Mucosa of descending colon (tissue), 3 donors: Measurements from ENCODE around the gene CCND2. TPM values are rescaled to one million over a fixed set of nuclear protein-coding genes. Genes with fewer than 3 reads are reported as not detected.

Experiments
- ATAC-seq: fragments of 200-7000 bp; cut with Tn5 transposase; one replicate; pipeline ENCODE4 v1.9.1; 2020; ENCODE audit warnings: mild to moderate bottlenecking, moderate library complexity
- DNase-seq, 3 donors: peaks; one replicate each; pipeline ENCODE4 v3.0.0-alpha.2; 2020
- H3K36me3 ChIP-seq: fragments of 200-600 bp; one replicate; pipeline ENCODE4 v1.8.0; 2021; ENCODE audit warnings: low read depth, mild to moderate bottlenecking
- H3K4me1 ChIP-seq: fragments of 200-600 bp; one replicate; pipeline ENCODE4 v1.8.0; 2021; ENCODE audit warnings: low read depth, mild to moderate bottlenecking
- H3K4me3 ChIP-seq: fragments of 200-600 bp; one replicate; pipeline ENCODE4 v1.8.0; 2021; ENCODE audit warnings: mild to moderate bottlenecking
- H3K9me3 ChIP-seq: fragments of 200-600 bp; one replicate; pipeline ENCODE4 v1.8.0; 2021; ENCODE audit warnings: mild to moderate bottlenecking
- intact Hi-C, 2 donors: fragments of 100-400 bp; cut with DNase I in 1 of 2; cut with micrococcal nuclease in 1 of 2; formaldehyde crosslinking; loops; one replicate each; pipeline versions ENCODE4 v1.11.0 to v1.11.1; 2022; cut with DNase I, micrococcal nuclease
- total RNA-seq, 3 donors: library from RNA; stranded (reverse); fragmentation: NEBNext Ultra II Directional in 2 of 3; extraction: Animal tissue kit (Norgen Biotek cat#: 25700) in 2 of 3; gene quantifications; one replicate each; pipeline versions ENCODE4 v1.2.1 to v1.2.4, GENCODE V29; 2021 to 2023
- TF ChIP-seq, protein P1 (sequence below): fragments of 200-600 bp; IDR thresholded peaks from one replicate; pipeline ENCODE4 v1.8.0; 2022; ENCODE audit warnings: antibody characterized with exemption, mild to moderate bottlenecking
- donor health status: DM: no; HTN: no; CAD: no; lungs with moderate emphysema.
- donor health status: DM: no; HTN: no; CAD: no.
- donor health status: DM: no; HTN: yes; CAD: no.

The CCND2 gene
- total RNA-seq, 3 donors from 2014 or later = 105 to 236 (median 130) TPM

- no peaks in the 10 kb centered on the region for H3K36me3 ChIP-seq
- DNase-seq (no peak), ATAC-seq (no peak)
- H3K4me1 ChIP-seq = no peaks in the 10 kb centered on the region
- H3K9me3 ChIP-seq = no peaks in the 10 kb centered on the region
- H3K4me3 ChIP-seq = no peak overlapping the region
- TF ChIP-seq, protein P1, sequence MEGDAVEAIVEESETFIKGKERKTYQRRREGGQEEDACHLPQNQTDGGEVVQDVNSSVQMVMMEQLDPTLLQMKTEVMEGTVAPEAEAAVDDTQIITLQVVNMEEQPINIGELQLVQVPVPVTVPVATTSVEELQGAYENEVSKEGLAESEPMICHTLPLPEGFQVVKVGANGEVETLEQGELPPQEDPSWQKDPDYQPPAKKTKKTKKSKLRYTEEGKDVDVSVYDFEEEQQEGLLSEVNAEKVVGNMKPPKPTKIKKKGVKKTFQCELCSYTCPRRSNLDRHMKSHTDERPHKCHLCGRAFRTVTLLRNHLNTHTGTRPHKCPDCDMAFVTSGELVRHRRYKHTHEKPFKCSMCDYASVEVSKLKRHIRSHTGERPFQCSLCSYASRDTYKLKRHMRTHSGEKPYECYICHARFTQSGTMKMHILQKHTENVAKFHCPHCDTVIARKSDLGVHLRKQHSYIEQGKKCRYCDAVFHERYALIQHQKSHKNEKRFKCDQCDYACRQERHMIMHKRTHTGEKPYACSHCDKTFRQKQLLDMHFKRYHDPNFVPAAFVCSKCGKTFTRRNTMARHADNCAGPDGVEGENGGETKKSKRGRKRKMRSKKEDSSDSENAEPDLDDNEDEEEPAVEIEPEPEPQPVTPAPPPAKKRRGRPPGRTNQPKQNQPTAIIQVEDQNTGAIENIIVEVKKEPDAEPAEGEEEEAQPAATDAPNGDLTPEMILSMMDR = no peak
- intact Hi-C loops = no loop called here
These were observed 16.1 kb upstream of the CCND2 start for GRCh38 chr12:4257442-4257841.

- DNase-seq (no peak), ATAC-seq (no peak)
- Histone ChIP-seq H3K4me3 (no peak overlapping the region), H3K36me3 (no peaks in the 10 kb centered on the region), H3K4me1 (no peaks in the 10 kb centered on the region), H3K9me3 (no peaks in the 10 kb centered on the region)
- TF ChIP-seq, protein P1 = no peak
- intact Hi-C loops = no loop called here
These were observed 14.5 kb upstream of the CCND2 start for GRCh38 chr12:4259099-4259498.

DNA sequence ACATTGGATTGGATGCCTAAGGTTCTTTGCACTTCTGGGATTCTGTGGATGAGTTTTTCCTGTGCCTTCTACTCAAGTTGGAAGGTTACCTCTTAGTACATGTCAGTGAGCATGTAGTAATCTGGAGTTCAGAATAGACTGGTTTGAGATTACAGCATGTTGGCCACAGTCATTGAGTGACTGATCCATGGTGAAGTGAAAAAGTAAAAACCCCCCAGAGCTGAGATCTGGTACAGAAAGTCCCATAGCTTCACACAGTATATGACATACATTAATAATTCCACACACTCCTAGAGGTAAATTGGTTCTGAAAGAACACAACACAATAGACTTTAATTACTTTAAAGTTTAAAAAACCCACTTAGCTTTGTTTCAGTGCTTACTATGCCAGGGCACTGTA is 11.9 kb upstream of the CCND2 start:
- TF ChIP-seq, protein P1 = no peak
- H3K36me3 ChIP-seq = no peaks in the 10 kb centered on the region

GRCh38 chr12:4265280-4265679 is 8.3 kb upstream of the CCND2 start:
- TF ChIP-seq, protein P1 = no peak
- intact Hi-C loops = no loop called here
- H3K36me3 ChIP-seq = no peaks in the 10 kb centered on the region
- no peak overlapping the region for H3K4me3 ChIP-seq
- peaks cover 6% of the 10 kb centered on the region for H3K4me1 ChIP-seq
- ATAC-seq = no peak
- H3K9me3 ChIP-seq = no peaks in the 10 kb centered on the region
- DNase-seq = no peak

More for the DNA sequence above, 11.9 kb upstream of the CCND2 start:
- Histone ChIP-seq H3K4me3 (no peak overlapping the region), H3K9me3 (no peaks in the 10 kb centered on the region), H3K4me1 (no peaks in the 10 kb centered on the region)
- intact Hi-C loops = no loop called here
- no peak for ATAC-seq
- DNase-seq = no peak

GRCh38 chr12:4266990-4267389 is 6.6 kb upstream of the CCND2 start:
- Histone ChIP-seq H3K36me3 (no peaks in the 10 kb centered on the region), H3K9me3 (no peaks in the 10 kb centered on the region), H3K4me3 (no peak overlapping the region), H3K4me1 (peaks cover 20% of the 10 kb centered on the region)
- DNase-seq = no peak
- ATAC-seq = no peak
- intact Hi-C loops = no loop called here
- TF ChIP-seq, protein P1 = no peak

GRCh38 chr12:4267704-4268328 is 5.7 kb upstream of the CCND2 start:
- H3K4me3 ChIP-seq = no peak overlapping the region
- H3K9me3 ChIP-seq = no peaks in the 10 kb centered on the region
- DNase-seq (no peak), ATAC-seq (no peak)
- intact Hi-C loops = no loop called here
- no peaks in the 10 kb centered on the region for H3K36me3 ChIP-seq
- TF ChIP-seq, protein P1 = no peak
- H3K4me1 ChIP-seq = peaks cover 20% of the 10 kb centered on the region
